Measurements from ENCODE around the gene SLC25A44.
A peak's percentile ranks its signal among the peaks of the same experiment; 100 is the strongest.

SLC25A44 gene

DNA sequence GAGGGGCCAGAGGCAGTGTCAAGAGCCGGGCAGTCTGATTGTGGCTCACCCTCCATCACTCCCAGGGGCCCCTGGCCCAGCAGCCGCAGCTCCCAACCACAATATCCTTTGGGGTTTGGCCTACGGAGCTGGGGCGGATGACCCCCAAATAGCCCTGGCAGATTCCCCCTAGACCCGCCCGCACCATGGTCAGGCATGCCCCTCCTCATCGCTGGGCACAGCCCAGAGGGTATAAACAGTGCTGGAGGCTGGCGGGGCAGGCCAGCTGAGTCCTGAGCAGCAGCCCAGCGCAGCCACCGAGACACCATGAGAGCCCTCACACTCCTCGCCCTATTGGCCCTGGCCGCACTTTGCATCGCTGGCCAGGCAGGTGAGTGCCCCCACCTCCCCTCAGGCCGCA is 48.0 kb downstream of the SLC25A44 start, which contains the start of gene BGLAP:
TSS of gene BGLAP (plus strand) at position 259 of the 400 bp plus-strand sequence. CDS start at position 307, 48 bp downstream.
- DNase-seq (ENCODE audit: low read depth), result no peak
- TF ChIP-seq CTCF (IDR thresholded peaks at IDR 0.05; ENCODE audit: low read depth, low read length, missing control alignments), result no peak
- no peak within 1 kb of the TSS for H3K4me3 ChIP-seq (ENCODE audit: low read depth, low read length)

- H3K4me3 ChIP-seq (ENCODE audit: low read depth, low read length), result no peak overlapping the region
- DNase-seq (ENCODE audit: low read depth), result no peak
- TF ChIP-seq CTCF (IDR thresholded peaks at IDR 0.05; ENCODE audit: low read depth, low read length, missing control alignments), result no peak
Observed at GRCh38 chr1:156242738-156243137, 48.8 kb downstream of the SLC25A44 start.

DNA sequence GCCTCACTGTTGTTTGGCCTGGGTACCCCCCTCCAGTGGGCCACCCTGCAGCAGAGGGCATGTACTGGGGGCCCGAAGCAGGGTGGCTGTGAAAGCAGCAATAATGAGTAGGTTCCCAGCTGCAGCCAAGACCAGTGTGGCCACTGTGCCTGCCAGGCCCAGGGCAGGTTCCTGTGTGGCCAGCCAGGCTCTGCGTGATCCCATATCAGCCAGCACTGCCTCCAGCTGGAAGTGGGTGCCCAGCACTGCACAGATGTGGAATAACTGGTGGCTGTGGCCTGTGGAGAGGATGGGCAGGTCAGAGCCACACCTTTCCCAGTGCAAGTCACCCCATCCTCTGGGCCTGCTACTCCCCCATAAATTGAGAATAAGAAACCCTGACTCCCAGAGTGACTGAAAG is 50.2 kb downstream of the SLC25A44 start:
- no peak for TF ChIP-seq CTCF (IDR thresholded peaks at IDR 0.05; ENCODE audit: low read depth, low read length, missing control alignments)
- H3K4me3 ChIP-seq (ENCODE audit: low read depth, low read length), result no peak overlapping the region
- DNase-seq (ENCODE audit: low read depth), result no peak

DNA sequence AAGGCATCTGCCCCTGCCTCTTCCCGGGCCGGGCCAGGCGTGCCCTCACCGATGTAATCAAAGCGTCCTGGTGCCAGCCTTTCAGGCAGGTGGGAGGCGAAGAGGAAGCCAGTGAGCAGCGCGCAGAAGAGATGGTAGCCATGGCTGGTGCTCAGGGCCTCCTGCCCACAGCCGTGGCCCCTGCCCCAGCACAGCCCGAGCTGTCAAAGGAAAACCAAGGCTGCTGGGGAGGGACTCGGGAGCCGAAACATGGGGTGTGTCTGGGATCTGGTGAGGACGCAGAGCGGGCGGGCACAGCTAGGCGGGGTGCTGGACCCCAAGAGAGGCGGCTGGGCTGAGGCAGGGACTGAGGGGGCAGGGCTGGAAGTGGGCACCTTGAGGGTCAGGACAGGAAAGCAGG is 50.8 kb downstream of the SLC25A44 start:
- no peak for TF ChIP-seq CTCF (IDR thresholded peaks at IDR 0.05; ENCODE audit: low read depth, low read length, missing control alignments)
- H3K4me3 ChIP-seq (ENCODE audit: low read depth, low read length), result no peak overlapping the region
- no peak for DNase-seq (ENCODE audit: low read depth)

DNA sequence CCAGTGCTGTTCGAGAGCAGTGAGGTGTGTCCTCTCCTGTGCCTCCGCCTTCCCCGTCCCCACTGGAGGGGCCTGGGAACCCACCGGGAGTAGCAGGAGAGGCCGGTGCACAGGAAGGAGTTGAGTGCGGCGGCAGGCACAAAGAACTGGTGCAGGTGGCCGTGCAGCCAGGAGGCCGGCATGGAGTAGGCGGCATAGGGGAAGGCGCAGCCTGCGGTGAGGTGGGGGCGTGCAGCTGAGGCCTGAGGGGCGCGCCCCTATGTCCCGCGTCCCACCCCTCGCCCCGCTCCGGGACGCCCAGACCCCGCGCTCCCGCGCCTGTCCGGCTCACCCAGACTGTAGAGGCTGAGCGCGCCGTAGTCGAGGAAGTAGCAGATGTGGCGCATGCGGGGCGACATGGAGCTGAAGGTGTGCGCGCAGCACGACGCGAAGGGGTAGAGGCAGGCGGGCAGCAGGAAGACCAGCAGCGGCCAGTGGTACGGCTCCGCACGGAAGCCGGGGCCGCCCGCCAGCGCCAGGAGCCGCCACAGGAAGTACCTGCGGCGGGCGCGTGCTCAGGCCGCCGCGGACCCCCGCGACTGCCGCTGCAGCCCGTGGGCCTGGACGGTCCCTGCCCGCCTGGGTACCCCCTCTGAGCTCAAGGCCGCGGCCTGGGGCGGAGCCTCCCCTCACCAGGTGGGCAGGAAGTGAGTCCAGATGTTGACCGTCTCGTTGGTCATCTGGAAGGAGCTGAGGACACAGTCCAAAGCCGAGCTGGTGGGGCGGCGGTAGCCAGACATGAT is 51.7 kb downstream of the SLC25A44 start:
- H3K4me3 ChIP-seq (ENCODE audit: low read depth, low read length), result peak overlapping the region; percentile 46
- no peak for TF ChIP-seq CTCF (IDR thresholded peaks at IDR 0.05; ENCODE audit: low read depth, low read length, missing control alignments)
- DNase-seq (ENCODE audit: low read depth), result no peak

DNA sequence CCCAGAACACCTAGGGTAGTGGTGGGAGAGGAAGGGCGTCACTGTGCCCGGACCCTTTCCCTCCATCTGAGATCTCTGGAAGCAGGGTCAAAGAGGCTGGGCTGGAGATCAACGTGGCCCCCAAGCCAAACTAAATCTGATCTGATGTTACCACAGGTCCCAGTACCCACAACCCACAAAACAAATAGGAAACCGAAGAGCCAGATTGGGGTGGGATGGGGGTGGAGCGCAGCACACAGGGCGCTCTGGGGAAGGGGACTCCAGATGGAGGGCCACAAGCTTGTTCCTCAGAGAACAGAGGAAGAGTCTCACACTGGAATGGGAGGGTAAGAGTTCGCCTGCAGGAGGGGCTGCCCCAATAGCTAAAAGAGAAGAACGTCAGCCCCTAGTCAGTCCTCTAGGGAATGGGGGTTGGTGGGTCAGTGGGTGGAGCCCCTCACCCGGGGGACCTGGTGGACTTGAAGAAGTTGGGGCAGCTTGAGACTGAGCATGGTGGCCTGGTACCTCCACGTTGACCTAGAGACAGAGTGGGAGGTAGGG is 52.4 kb downstream of the SLC25A44 start:
- no peak for TF ChIP-seq CTCF (IDR thresholded peaks at IDR 0.05; ENCODE audit: low read depth, low read length, missing control alignments)
- no peak for DNase-seq (ENCODE audit: low read depth)
- H3K4me3 ChIP-seq (ENCODE audit: low read depth, low read length), result no peak overlapping the region; the same call in 1 of the 2 replicates
